ENCODE data around the gene SUZ12.
"Not testable (repeated sequence)": the region's sequence is repeated elsewhere in the genome, so short reads cannot be mapped to it uniquely, and the experiment has no call there.

Gene SUZ12

DNA sequence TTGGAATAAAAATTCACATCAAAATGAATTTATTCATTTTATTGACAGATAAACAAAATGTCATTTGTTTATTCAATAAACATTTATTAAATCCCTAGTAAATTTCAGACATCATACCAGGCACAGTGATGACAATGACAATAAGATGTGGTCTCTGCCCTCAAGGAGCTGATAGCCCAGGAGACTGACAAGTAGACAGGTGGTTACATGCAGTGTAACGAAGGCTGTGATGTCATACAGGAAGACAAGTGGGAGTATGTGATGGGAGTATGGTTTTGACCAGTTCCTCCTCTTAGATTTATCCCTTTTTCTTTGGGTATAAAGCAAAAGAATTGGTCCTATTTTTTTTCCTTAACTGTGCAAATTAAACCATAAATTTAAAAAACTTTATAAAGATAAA lies 97.0 kb downstream of the SUZ12 start:
- in situ Hi-C loops (cut with MboI; ENCODE audit: low sequenced_read_pairs): not testable (repeated sequence)

DNA sequence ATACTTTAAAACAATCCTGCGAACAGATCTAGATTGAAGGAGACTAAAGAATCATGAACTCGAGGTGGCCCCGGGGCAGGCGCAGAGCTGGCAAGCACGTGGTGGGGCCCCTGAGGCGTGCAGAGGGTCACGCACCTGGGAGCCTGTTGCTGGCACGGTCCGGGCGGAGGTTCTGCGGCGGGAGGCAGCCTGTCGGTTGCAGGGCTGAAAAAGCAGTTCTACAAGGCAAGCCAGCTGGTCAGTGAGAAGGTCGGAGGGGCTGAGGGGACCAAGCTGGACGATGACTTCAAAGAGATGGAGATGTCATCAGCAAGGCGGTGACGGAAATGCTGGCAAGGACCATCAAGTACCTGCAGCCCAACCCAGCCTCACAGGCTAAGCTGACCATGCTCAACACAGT lies 103.4 kb downstream of the SUZ12 start:
- in situ Hi-C loops (cut with MboI; ENCODE audit: low sequenced_read_pairs): not testable (repeated sequence)

DNA sequence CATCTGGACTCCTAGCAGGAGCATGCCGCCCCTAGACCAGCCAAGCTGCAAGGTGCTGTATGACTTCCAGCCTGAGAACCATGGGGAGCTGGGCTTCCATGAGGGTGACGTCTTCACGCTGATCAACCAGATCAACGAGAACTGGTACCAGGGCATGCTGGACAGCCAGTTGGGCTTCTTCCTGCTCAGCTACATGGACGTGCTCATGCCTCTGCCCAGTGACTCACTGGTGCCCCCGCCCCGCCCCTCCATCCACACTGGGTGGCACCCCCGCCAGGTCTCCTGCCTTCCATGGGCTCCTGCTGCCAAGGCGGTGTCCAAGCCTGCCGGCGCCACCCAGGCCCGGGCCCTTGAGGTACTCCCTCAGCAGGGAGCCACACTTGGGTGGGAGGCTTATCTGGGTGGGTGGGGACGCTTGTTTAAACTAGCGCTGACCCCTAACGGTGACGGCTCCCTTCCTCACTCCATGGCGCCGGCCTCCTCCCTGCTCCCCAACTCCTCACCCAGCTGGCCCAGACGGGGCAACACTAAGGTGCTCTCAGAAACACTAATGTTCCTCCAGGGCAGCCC lies 104.6 kb downstream of the SUZ12 start:
- in situ Hi-C loops (cut with MboI; ENCODE audit: low sequenced_read_pairs): not testable (repeated sequence)

DNA sequence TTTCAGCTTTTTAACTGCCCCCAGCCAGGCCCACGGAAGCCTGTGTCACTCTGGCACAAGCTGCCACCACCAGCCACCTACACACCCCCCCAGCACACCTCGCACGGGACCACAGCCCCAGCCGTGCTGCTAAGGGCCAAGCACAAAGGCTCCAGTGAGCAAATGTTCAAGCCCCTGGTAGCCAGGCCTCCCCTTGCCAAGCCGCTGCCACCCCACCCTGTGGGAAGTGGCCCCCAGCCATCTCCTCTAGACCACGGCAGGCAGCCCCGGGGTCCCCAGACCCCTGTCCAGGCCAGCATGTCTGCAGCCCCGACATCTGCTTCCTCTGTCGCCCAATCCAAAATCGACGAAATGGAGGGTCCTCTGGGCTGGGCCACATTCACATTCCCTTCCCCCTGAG lies 105.5 kb downstream of the SUZ12 start:
- in situ Hi-C loops (cut with MboI; ENCODE audit: low sequenced_read_pairs): not testable (repeated sequence)

DNA sequence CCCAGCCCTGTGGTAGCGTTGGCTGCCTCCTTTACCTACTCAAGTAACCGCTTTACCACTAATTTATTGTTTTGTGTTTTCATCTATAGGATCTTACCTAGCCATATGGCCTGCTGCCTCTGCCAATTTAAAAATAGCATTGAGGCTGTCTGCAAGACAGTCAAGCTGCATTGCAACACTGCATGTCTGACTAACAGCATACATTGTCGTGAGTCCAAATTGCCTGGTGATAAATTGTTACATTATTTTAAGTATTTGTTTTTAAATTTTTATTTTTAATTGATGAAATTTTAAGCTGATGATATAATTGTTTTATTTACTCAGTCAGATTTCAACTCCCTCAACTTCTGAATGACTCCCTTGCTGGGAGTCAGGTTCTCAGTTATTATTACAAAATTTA lies 108.8 kb downstream of the SUZ12 start:
- in situ Hi-C loops (cut with MboI; ENCODE audit: low sequenced_read_pairs): not testable (repeated sequence)

DNA sequence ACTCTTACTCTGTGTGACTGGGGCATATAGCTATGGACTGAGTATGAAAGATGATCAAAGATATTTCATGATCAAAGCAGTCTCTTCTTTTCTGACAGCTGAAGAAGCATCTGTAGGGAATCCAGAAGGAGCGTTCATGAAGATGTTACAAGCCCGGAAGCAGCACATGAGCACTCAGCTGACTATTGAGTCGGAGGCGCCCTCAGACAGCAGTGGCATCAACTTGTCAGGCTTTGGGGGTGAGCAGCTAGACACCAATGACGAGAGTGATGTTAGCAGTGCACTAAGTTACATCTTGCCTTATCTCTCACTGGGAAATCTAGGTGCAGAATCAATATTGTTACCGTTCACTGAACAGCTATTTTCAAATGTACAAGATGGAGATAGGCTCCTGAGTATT lies 110.9 kb downstream of the SUZ12 start:
- in situ Hi-C loops (cut with MboI; ENCODE audit: low sequenced_read_pairs): not testable (repeated sequence)
